CD4-positive, alpha-beta T cell treated with Interleukin-2 at 100 ng/mL for 4 hours (primary cell): ENCODE results near the gene MAGI3.
"Not testable (repeated sequence)": the region's sequence is repeated elsewhere in the genome, so short reads cannot be mapped to it uniquely, and the experiment has no call there.

Experiments used
- DNase-seq: peaks from one replicate; pipeline ENCODE4 v3.0.0-alpha.2; 2020; ENCODE audit warnings: low spot score

MAGI3 gene

DNA sequence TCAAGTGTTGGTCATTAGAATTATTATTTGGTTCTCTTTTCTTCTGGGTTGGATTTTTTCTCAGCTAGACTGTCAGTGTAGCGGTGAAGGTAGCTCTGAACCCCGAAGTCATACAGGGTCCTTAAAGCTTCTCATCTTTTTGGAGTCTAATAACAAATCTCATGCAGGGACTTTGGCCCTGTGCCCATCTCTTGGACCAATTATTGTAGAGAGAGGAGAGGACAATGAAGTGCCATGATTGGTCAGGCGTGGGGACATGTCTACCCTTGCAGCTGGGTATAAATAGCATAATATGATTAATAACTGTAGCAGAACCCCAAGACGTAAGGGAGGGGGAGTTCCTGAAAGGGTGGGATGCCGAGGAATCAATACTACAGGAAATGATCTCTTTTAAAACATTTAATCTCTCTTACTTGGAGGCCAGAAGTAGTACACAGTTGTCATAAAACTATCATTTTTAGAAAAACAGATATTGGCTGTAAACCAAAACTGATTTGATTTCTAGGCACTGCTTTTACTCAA lies 8.8 kb downstream of the MAGI3 start:
- no peak for DNase-seq

DNA sequence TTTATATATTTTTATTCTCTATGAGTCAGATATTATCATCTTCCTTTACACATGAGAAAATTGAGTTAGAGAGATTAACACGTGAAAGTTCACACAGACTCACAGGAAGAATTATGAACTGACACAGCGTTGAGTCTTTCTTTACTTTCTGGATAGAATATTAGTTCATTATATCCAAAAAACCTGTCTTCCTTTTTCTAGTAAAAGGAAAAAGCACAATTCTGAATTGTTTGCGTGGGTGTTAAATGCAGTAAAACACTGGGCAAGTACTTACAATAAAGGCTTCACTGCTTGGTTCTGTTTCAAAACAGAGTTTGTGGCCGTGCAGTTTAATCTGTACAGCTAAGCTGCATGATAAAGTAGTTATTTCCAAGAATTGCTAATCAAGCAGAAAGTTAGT lies 10.8 kb downstream of the MAGI3 start:
- no peak for DNase-seq

DNA sequence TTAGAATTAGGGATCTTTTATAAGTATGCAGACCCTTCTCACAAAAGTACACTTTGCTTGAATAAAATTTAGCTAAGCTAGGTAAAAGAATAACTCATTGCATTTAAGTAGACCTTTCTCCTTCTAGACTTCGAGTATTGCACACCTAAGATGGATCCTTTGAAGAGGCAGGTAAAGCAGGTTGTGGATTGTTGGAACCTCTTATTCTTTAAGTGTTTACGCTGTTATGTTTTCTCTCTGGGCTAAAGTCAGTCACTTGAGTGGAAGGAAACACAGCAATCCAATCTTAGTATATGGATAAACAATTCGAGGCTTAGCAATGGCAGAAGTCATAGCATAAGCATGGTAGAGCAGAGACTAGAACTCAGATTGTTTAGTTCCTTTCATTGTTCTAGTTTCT lies 11.4 kb downstream of the MAGI3 start:
- DNase-seq = no peak

DNA sequence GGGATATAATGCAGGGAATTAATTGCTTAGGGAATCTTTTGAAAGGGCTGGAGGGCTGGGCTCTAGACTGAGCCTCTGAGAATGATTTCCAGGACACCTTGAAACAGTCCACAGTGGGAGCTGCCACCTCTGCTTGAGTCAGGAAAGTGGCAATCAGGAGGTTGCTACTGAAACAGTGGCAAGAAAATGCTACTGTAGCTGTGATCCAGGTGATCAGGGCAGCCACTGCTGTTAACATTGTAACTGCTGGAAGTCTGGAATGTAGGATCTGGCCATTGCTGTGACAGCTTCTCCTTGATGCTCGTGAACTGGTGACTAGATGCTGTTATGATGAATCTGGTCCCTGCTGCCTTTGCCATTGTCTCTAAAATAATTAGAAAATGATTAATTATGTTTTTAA lies 12.8 kb downstream of the MAGI3 start:
- DNase-seq = no peak

DNA sequence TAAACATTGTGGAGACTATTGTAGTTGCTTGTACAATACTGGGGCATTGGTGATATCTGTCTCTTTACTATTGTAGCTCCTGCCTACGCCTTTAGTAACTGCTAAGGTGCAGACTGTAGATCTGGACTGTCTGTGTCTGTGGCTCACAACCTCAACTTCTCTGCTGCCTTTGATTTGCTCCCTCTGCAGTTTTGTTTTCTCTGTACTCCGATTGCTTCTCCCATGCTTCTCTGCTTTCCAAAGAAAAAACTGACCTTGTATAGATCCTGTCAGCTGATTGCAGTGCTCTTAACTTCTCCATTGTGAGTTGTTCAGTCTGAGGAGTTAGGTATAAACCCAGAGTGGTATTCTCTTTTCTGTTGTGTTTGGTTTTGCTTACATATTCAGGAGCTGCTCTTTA lies 15.3 kb downstream of the MAGI3 start:
- DNase-seq = no peak

DNA sequence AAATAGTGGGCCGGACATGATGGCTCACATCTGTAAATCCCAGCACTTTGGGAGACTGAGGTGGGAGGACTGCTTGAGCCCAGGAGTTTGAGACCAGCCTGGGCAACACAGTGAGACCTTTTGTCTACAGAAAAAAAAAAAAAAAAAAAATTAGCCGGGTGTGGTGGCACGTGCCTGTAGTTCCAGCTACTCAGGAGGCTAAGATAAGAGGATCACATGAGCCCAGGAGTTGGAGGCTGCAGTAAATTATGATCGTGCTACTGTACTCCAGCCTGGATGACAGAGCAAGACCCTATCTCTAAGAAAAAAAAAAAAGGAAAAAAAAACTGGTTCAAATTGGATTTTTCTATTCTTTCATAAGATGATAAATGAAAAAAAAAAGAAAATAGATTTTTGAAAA lies 15.8 kb downstream of the MAGI3 start:
- DNase-seq = not testable (repeated sequence)

DNA sequence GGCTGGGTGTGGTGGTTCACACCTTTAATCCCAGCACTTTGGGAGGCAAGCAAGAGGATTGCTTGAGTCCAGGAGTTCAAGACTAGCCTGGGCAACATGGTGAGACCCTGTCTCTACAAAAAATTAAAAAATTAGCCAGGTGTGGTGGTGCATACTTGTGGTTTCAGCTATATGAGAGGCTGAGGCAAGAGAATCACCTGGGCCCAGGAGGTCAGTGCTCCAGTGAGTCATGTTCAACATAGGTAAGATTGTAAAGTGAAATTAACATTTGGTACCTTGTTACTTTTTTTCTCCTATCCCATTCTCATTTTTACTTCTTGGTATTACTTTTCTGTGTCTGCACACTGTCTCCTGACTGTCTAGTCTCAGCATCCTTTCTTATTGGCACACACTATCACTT lies 19.0 kb downstream of the MAGI3 start:
- DNase-seq = no peak

DNA sequence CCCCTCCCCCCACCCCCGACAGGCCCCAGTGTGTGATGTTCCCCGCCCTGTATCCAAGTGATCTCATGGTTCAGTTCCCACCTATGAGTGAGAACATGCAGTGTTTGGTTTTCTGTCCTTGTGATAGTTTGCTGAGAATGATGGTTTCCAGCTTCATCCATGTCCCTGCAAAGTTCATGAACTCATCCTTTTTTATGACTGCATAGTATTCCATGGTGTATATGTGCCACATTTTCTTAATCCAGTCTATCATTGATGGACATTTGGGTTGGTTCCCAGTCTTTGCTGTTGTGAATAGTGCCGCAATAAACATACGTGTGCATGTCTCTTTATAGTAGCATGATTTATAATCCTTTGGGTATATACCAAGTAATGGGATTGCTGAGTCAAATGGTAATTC lies 21.7 kb downstream of the MAGI3 start:
- not testable (repeated sequence) for DNase-seq

DNA sequence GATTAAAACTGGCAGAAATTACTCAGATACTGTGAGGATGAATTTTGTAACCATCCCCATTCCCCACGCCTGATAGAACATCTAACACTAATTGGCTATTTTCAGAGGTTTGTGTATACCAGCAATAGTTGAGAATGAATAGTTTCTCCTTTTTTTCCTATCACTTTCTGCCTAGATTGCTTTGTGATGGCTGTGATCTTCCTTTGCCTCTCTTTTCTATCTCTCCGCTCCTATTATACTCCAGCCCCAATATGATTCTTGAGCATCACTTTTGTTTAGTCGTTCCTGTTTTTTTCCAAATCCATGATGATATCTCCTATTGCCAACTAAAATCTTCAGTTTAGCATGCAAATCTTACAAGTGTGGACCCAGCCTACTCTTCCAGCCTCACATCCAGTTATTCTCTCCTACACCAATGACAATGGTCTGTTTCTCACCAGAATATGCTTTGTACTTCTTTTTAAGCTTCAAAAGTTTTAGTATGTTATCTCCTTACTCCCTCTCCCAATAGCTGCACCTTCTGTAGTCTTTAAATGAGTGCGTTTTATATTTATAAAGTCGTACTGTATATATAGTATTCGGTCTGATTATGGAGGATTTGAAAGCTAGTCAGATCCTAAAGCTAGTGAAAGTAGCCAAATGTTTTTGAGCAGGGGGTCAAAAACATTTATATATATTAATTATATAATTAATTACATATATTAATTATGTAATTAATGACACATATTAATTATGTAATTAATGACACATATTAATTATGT lies 25.2 kb downstream of the MAGI3 start:
- DNase-seq = no peak

DNA sequence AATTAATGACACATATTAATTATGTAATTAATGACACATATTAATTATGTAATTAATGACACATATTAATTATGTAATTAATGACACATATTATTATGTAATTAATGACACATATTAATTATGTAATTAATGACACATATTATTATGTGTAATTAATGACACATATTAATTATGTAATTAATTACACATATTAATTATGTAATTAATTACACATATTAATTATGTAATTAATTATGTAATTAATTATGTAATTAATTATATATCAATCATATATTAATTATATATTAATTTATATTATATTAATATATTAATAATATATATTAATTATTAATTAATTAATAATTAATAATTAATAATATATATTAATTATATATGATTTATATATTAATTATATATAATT lies 25.8 kb downstream of the MAGI3 start:
- not testable (repeated sequence) for DNase-seq

DNA sequence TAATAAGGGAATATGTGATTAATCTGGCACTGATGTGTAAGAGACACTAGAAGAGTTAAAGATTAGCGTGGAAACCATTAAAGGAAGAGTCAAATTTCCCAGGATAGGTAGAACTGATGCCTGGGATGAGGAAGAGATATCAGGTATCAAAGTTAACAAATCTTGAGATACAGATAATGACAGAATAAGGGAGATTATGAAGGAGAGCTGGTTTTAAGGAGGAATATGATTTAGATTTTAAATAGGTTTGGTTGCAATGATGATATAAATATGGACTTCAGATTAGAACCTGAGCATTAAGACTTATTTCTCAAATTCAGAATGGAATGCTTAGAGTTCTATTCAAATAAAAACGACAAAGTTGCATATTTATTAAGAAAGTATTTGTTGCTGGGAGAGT lies 26.2 kb downstream of the MAGI3 start:
- DNase-seq = no peak

DNA sequence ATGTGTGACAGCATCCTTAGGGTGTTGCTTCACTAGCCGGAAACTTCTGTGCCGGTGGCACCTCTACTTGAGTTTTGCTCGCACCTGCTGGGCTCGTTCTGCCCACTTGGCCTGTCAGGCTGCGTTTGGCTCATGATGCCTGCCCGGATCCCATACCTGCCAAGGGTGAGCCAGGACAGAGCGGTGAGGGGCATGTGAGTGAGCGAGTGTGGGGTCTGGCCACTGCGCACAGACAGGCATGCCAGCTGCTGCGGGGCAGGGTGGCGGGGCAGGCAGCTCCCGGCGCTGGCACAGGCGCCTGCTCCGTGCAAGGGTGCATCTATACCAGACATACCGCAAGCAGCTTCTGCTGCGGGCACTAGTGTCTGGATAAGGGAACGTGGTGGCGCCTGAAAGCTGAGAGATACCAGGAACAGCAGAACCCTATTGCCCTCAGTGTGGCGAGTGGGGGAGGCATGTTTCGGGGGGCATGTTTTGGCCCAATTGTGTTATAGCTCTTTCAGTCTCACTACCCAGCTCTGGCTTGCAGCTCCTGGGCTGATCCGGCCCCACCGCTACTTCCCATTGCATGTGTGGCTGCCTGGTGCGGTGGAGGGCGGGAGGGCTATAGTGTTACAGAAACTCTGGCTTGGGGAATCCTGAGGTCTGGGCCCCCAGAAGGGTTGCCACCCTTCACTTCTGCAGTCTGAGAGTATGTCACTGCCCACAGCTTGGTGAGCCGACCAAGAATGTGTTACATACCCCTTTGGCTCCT lies 32.2 kb downstream of the MAGI3 start:
- DNase-seq = no peak

DNA sequence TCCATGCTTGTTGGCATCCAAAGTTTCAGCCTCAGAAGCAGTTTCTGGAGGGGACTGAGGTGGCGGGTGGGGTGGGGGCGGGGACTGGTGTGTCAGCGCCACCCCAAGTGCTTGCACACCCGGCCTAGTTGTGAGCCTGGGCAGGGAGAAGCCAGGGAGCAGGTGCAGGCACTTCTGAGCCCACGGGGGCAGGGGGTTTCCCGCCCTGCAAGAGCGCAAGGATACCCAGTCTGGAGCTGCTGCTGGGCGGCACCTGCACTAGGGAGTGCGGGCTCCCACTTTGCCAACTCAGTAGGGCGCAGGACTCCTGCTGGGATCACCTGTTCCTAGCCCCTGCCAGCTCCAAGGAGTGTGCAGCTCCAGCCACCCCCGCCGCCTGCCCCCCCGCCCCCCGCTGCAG lies 33.5 kb downstream of the MAGI3 start:
- no peak for DNase-seq

DNA sequence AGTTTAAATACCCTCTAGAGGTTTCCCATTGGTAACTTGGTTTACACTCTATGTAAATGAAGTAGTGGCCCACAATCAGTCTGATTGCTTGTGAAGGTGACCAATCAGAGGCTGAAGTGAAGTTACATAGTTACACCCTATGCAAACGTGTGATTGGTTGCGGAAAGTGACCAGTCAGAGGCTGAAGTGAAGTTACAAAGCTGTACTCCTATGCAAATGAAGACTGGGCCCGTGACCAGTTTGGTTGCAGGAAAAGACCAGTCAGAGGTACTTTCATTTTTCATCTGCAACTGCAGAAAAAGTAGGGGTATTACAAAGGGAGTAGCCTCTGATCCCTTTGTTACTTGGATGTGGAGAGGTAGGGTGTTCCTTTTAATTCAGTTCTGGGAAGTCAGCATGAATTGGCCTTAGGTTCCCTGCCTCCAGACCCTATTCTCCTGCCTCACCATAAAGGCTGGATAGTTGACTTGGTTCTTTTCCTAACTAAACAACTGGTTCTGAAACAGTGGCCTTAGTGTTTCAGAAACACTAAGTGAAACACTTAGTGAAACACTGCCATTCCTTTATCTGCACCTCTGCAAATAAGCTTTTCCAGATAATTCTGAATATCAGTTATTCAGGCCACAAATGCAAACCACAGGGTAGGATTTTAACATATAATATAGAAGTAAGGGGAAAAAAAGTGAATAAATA lies 39.3 kb downstream of the MAGI3 start:
- DNase-seq = no peak

DNA sequence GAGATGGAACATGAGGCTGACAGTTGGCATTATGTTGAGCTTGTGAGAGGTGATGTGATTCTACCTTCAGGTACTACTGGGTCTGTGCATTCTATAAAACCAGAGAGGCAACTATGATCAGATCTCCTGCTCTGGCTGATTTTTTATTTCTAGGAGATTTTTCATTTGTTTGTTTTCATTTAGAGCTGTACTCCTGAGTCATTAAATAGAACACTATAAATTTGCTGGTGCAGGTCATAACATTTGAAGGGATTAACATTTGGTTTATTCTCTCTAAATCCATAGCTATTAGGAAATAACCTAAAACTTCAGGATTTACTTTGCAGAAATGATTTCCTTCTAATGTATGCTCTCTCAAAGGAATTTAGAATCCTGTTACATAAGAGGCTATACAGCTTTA lies 42.9 kb downstream of the MAGI3 start:
- no peak for DNase-seq

DNA sequence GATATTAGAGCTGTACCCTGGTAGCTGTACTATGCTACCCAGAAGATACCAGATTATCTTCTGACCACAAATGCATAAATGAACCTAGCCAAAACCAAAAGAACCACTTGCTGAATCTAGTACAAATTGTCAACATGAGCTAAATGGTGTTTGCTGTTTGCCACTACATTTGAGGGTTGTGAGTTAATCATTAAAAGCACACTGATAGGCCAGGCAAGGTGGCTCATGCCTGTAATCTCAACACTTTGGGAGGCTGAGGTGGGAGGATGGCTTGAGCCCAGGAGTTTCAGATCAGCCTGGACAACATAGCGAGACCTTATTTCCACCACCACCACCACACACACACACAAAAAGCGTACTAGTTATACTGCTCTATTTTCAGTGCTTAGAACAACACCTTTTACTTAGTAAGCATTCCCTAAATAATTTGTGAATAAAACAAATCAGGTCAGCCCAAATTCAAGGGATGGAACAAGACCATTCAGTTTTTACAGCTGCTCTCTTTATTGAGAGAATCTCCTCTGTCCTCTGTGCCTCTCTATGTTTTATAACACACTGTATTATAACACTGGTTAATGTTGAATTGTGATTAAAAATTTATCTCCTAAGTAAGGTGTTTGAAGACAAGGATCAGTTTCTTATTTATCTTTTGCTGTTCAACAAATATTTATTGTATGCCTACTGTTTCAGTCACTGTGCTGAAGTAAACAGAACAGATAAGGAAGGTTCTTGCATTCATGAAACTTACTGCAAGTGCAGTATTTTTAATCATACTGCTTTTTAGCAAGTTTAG lies 44.0 kb downstream of the MAGI3 start:
- no peak for DNase-seq

DNA sequence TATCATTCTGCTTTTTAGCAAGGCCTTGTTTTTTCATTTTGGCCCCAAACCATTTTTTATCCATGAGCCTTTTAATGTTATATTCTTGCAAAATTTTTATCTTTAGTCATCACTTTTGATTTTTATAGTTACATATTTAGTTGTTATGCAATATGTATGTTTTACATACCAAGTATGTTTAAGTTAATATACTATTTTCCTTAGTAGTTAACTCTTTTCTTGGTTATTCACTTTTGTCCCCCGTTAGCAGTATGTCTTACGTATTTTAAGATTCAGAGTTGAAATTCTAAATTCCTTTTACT lies 44.5 kb downstream of the MAGI3 start:
- no peak for DNase-seq

DNA sequence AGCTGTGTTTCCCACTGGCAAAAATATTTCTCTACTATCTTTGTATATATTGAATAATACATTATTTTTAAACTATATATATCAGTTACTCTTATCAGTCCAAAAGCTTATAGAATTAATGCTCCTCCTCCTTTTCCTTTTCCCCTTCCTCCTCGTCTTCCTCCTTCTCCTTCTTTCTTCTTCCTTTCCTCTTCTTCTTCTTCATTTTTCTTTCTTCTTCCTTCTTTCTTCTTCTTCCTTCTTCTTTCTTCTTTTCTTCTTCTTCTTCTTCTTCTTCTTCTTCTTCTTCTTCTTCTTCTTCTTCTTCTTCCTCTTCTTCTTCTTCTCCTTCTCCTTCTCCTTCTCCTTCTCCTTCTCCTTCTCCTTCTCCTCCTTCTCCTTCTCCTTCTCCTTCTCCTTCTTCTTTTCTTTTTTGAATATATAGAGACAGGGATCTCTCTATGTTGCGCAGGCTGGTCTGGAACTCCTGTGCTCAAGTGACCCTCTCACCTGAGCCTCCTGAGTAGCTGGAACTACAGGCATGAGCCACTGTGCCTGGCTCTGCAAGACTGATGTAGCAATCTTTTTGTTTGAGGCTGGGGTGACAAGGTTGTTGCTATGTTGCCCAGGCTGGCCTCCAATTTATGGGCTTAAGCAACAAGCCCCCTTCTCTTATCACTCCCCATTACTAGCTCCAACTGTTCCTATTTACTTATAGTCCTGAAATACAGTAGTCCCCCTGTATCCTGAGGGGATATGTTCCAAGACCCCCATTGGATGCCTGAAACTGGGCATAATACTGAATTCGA lies 47.4 kb downstream of the MAGI3 start:
- DNase-seq = no peak

DNA sequence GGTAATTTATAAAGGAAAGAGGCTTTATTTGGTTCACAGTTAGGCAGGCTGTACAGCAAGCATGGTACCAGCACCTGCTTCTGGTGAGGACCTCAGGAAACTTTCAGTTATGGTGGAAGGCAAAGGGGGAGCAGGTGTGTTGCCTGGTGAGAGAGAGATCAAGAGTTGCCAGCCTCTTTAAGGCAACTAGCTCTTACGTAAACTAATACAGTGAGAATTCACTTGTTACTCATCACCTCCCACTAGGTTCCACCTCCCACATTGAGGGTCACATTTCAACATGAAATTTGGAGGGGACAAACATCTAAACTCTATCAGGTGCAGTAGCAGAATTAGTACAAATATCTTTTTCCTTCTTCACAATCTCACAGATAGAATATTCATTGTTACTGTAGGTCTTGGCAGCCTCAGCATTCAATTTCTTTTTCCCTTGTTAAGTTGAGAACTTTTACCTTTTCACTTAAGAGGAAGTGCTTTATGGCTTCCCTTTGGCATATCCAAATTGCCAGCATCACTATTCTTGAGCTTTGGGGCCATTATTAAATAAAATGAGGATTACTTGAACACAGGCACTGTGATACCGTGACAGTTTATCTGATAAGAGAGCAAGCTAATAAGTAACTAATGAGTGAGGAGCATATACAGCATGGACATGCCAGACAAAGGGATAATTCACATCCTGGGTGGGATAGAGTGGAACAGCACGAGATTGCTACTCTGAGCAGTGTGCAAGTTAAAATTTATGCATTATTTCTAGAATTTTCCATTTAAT lies 48.4 kb downstream of the MAGI3 start:
- DNase-seq = no peak

DNA sequence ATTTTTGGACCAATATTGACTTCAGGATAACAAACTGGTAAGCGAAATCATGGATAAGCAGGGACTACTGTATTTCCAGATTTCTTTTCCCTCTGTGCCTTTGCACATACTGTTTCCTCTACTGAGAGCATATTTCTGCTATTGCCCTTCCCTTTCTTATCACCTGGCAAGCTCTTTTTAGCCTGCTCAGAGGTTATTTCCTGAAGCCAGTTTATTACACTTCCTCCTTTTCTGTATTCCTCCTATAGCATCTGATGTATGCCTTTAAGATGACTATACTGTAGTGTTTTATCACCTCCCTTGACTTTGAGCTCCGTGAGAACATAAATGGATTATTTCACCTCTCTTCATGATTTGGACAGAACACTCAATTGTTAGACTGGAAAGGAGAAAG lies 49.0 kb downstream of the MAGI3 start:
- DNase-seq = no peak

DNA sequence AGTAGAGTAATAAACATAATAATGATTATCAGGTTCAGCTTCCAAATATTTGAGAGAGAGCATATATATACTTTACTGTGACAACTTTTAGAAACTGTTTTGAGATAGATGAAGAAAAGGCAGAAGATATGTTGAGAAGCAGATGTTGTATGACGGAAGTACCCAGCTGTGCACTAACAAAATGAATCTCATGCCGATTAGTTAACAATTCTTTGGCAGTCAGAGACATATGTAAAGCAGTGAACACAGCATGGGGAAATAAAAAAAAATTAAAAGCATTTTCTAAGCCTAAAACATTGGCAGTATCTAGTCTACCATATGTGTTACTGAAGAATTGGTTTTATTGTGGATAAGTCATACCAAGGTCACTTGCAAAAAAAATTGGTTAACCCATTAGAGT lies 51.8 kb downstream of the MAGI3 start:
- DNase-seq = no peak
